ENCODE data around the gene IGFL2.

GRCh38 chr19:46132508-46133100, 15.4 kb upstream of the IGFL2 start:
- TF ChIP-seq CTCF (conservative IDR thresholded peaks at IDR 0.05) (no peak), EZH2 (IDR thresholded peaks at IDR 0.05; ENCODE audit: low read depth) (no peak)
